ENCODE results near the gene KRT86. TPM values are rescaled to one million over a fixed set of nuclear protein-coding genes. Genes with fewer than 3 reads are reported as not detected.

The KRT86 gene
- total and polyA plus RNA-seq, 2 of the 13 experiments (the other 11 are each of a cell fraction or from before 2014, with no cell fraction given): not detected

GRCh38 chr12:52267266-52267665 is 7.2 kb upstream of the KRT86 start:
- FAIRE-seq: no peak

More at GRCh38 chr12:52267266-52267665, 7.2 kb upstream of the KRT86 start:
- no peak for ATAC-seq
- no peaks in the 10 kb centered on the region; a peak in 3 of 5 replicates for H3K27me3 ChIP-seq (ENCODE audit: control insufficient read depth in 1 of 2, insufficient read depth in 2 of 2, low read length in 2 of 2)
- H3K9ac ChIP-seq (ENCODE audit: insufficient read depth, low read depth, low read length): no peak overlapping the region
- WGBS (ENCODE audit: low lambda C conversion rate): no CpG with 5 or more reads among the region's 3 CpGs
- CTCF ChIA-PET (ENCODE audit: low intra/inter-chr PET ratio, low total read pairs): no interaction called here
- no peaks in the 10 kb centered on the region for H3K4me1 ChIP-seq (ENCODE audit: insufficient read depth, low read length)
- H3K79me2 ChIP-seq (ENCODE audit: insufficient read depth, low read length): no peaks in the 10 kb centered on the region
- POLR2A ChIA-PET: no interaction called here
- no peak overlapping the region for H3K4me3 ChIP-seq (replicated peaks in 1 of 3; ENCODE audit: insufficient read depth in 1 of 3, low read depth in 2 of 3, low read length in 3 of 3)
- no TSS peak for BruUV-seq (replicated peaks)
- TF ChIP-seq MXI1 (IDR thresholded peaks at IDR 0.05; ENCODE audit: borderline replicate concordance, low read depth, low read length): no peak
- TF ChIP-seq ZNF34 (CRISPR knock-in tag; IDR thresholded peaks at IDR 0.05; ENCODE audit: borderline replicate concordance): no peak
- TF ChIP-seq ZNF800 (CRISPR knock-in tag; IDR thresholded peaks at IDR 0.05): no peak
- TF ChIP-seq NFE2L1 (CRISPR knock-in tag; IDR thresholded peaks at IDR 0.05; ENCODE audit: borderline replicate concordance): no peak
- TF ChIP-seq SIN3A (IDR thresholded peaks at IDR 0.05; ENCODE audit: borderline replicate concordance, low read depth, low read length): no peak
- no peak for TF ChIP-seq ZNF597 (CRISPR knock-in tag; IDR thresholded peaks at IDR 0.05)
- TF ChIP-seq HMGA1 (CRISPR knock-in tag; conservative IDR thresholded peaks at IDR 0.05): no peak
- no peak for TF ChIP-seq NFIC (IDR thresholded peaks at IDR 0.05; ENCODE audit: low read length)
- TF ChIP-seq KDM5B (CRISPR knock-in tag; IDR thresholded peaks at IDR 0.05; ENCODE audit: borderline replicate concordance): no peak
- no peak for TF ChIP-seq FOSL1 (CRISPR knock-in tag; IDR thresholded peaks at IDR 0.05; ENCODE audit: borderline replicate concordance)
- no peak for TF ChIP-seq ZNF629 (CRISPR knock-in tag; conservative IDR thresholded peaks at IDR 0.05)
- no peaks in the 10 kb centered on the region for H4K20me1 ChIP-seq (ENCODE audit: insufficient read depth, low read length)
- intact Hi-C loops (cut with micrococcal nuclease; ENCODE audit: unreplicated experiment): no loop called here
- H3K27ac ChIP-seq (ENCODE audit: extremely low read length, insufficient read depth, low read length): no peak overlapping the region
- in situ Hi-C loops (cut with HindIII; ENCODE audit: extremely low pct_ligation_motif_present, low pct_unique_long_range_greater_than_20kb): no loop called here
- no peak overlapping the region for H2AFZ ChIP-seq (ENCODE audit: low read length)
- peaks cover 8% of the 10 kb centered on the region for H3K9me3 ChIP-seq (ENCODE audit: low read length)
- no peak for DNase-seq (ENCODE audit: low spot score)
- no peaks in the 10 kb centered on the region for H3K36me3 ChIP-seq (replicated peaks in 1 of 2; ENCODE audit: control insufficient read depth in 1 of 2, insufficient read depth in 2 of 2, low read length in 2 of 2)
- no peak overlapping the region for H3K4me2 ChIP-seq (ENCODE audit: low read depth, low read length)

Data from HepG2 (cell line).